ENCODE measurements around the gene NFE2L3.

DNA sequence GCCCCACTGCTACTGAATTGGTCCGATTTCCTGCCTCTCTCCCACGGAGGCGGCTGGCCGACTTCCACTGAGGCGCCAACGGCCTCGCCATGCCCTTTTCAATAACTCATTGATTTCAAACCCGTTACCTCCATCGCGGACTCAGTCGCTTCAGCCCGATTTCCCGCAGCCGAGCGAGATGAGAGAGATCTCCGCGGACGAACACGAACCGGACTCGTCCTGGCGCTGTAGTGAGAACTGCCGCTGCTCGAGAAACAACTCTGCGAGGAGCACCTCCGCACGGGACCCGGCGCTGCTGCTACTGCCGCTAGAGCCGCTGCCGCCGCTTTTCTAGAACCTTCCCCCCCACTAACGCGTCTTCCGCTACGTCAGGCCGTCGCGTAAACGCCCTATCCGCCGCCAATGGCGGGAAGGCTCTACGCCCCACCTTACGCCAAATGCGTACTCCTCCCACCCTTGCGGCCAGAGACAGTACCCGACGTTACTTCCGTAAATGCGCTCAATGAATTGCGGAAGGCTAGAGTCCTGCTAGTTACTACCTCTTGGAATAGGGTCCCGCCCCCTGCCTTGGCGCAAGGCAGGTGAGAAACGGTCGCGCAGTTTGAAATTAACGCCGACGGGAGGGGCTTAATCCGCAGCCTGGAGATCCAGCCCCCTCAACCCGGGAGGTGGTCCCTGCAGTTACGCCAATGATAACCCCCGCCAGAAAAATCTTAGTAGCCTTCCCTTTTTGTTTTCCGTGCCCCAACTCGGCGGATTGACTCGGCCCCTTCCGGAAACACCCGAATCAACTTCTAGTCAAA is 48.6 kb downstream of the NFE2L3 start, which contains the start of gene HNRNPA2B1:
- TF ChIP-seq CTCF (conservative IDR thresholded peaks at IDR 0.05; ENCODE audit: low read length) (no peak), EZH2phosphoT487 (IDR thresholded peaks at IDR 0.05; ENCODE audit: borderline replicate concordance) (no peak)
